ENCODE data around the gene IFIT1B.
"Not testable (repeated sequence)": the region's sequence is repeated elsewhere in the genome, so short reads cannot be mapped to it uniquely, and the experiment has no call there.

The IFIT1B gene, protein sequence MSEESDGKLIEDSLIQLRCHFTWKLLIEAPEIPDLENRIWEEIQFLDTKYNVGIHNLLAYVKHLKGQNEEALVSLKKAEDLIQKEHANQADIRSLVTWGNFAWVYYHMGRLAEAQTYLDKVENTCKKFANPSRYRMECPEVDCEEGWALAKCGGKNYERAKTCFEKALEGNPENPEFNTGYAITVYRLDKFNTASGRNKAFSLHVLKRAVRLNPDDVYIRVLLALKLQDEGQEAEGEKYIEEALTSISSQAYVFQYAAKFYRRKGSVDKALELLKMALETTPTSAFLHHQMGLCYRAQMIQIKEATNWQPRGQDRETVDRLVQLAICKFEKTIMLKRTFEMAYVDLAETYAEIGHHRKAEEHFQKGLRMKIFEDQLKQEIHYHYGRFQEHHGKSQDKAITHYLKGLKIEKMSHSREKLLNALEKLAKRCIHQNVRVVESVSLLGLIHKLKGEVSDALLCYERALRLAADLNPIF

GRCh38 chr10:89377705-89378637 is at the start of gene IFIT1B:
IFIT1B (plus strand) TSS chr10:89378056; CDS start chr10:89378136, 80 bp downstream.
- ChIA-PET POLR2A (no interaction called here), CTCF (interaction anchor here (1.1 to 3.9 kb wide), 3 partner anchors 9 to 11 kb away, joined by 3 to 22 read pairs (median 10); no protein-coding TSS in a partner anchor)
- H3K4me3 ChIP-seq (ENCODE audit: low read depth, low read length), result no peak within 1 kb of the TSS
- DNase-seq (ENCODE audit: low read depth, low spot score), result no peak
- no peak for TF ChIP-seq CTCF (IDR thresholded peaks at IDR 0.05; ENCODE audit: insufficient read depth, low read length, missing control alignments)

DNA sequence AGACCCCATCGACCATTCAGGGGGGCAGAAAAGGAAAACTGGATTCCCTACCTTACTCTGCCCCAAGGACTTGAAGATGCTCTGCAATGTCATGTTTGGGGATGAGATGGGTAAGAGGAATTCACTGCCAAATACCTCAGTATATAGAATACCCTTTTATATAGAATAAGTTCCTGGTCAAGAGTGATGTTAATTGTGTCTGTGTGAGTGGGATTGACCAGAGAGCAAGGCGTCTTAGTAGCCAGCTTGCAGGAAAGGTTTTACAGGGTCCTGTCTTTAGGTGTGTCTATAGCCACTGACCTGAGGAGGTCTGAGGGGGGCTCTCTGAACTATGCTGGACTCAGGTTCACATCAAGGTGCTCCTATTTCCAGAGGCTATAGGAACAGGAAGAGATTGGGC is 48.7 kb upstream of the IFIT1B start:
- DNase-seq (ENCODE audit: low read depth, low spot score), result no peak
- CTCF ChIA-PET, result no interaction called here
- H3K4me3 ChIP-seq (ENCODE audit: low read depth, low read length), result no peak overlapping the region
- TF ChIP-seq CTCF (IDR thresholded peaks at IDR 0.05; ENCODE audit: insufficient read depth, low read length, missing control alignments), result no peak
- POLR2A ChIA-PET, result no interaction called here

DNA sequence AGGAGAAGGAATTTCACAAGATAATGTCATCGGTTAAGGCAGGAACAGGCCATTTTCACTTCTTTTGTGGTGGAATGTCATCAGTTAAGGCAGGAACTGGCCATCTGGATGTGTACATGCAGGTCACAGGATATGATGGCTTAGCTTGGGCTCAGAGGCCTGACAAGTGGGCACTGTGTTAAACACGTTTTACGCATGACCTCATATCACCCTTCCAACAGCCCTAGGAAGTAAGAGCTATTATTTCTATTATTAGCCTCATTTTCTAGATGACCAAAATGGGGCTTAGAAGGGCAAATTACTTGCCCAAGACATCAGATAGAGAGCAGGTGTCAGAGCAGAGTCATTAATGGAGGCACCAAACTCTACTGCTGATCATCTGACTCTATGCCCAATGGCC is 47.8 kb upstream of the IFIT1B start:
- H3K4me3 ChIP-seq (ENCODE audit: low read depth, low read length); POLR2A ChIA-PET; DNase-seq (ENCODE audit: low read depth, low spot score): not testable (repeated sequence)
- CTCF ChIA-PET, result interaction anchor here (0.6 kb wide), 1 partner anchor 53 kb away, joined by 3 read pairs; no protein-coding TSS in a partner anchor

- DNase-seq (ENCODE audit: low read depth, low spot score), result no peak
- no peak overlapping the region for H3K4me3 ChIP-seq (ENCODE audit: low read depth, low read length)
- POLR2A ChIA-PET, result no interaction called here
- TF ChIP-seq CTCF (IDR thresholded peaks at IDR 0.05; ENCODE audit: insufficient read depth, low read length, missing control alignments), result no peak
- CTCF ChIA-PET, result interaction anchor here (0.6 to 1.7 kb wide), 2 partner anchors 10 to 54 kb away, joined by 3 to 4 read pairs; no protein-coding TSS in a partner anchor
These were observed 47.2 kb upstream of the IFIT1B start for GRCh38 chr10:89330537-89331212.

DNA sequence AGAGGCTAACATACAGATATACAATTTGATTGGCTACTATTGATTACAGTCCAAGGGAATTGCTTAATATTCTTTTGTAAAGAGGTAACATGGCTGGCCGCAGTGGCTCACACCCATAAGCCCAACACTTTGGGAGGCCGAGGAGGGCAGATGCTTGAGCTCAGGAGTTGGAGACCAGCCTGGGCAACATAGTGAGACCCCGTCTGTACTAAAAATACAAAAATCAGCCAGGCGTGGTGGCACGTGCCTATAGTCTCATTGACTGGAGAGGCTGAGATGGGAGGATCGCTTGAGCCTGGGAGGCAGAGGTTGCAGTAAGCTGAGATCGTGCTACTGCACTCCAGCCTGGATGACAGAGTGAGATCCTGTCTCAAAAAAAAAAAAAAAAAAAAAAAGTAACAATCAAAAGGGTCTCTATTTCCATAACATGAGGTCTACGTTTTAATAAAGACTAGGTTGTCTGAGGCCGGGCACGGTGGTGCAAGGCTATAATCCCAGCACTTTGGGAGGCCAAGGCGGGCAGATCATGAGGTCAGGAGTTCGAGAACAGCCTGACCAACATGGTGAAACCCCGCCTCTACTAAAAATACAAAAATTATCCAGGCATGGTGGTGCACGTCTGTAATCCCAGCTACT is 46.3 kb upstream of the IFIT1B start:
- POLR2A ChIA-PET, result not testable (repeated sequence)
- 0 out of 2 replicates have a peak overlapping the region, but pooled peaks have one; percentile 49 for H3K4me3 ChIP-seq (ENCODE audit: low read depth, low read length)

DNA sequence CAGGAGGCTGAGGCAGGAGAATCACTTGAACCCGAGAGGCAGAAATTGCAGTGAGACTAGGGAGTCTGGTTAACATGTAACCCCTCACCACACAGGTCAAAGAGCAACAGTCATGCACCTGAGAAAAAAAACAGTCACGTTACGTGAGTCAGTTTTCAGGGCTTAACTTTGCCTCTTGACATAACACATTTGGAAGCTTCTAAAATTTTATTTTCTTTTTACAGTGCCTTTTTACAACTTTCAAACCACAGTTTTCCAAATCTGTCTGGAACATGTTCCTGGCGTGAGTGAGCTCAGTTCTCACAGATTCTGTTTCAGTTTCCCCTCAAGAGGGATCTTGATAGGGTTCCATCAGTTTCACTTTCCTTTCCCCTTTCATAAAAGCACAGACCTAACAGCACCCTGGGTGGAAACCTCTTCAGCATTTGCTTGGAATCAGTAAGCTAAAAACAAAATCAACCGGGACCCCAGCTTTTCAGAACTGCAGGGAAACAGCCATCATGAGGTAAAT is 45.7 kb upstream of the IFIT1B start:
- no peak for TF ChIP-seq CTCF (IDR thresholded peaks at IDR 0.05; ENCODE audit: insufficient read depth, low read length, missing control alignments)
- DNase-seq (ENCODE audit: low read depth, low spot score), result no peak
- H3K4me3 ChIP-seq (ENCODE audit: low read depth, low read length), result peak overlapping the region; percentile 49
- POLR2A ChIA-PET, result no interaction called here
- CTCF ChIA-PET, result interaction anchor here (0.7 to 1.7 kb wide), 3 partner anchors 9 to 33 kb away, joined by 3 to 4 read pairs (median 3); no protein-coding TSS in a partner anchor

More for the DNA sequence above, 46.3 kb upstream of the IFIT1B start:
- CTCF ChIA-PET, result interaction anchor here (0.6 to 1.7 kb wide), 3 partner anchors 9 to 171 kb away, joined by 3 to 4 read pairs (median 4); no protein-coding TSS in a partner anchor
- DNase-seq (ENCODE audit: low read depth, low spot score), result not testable (repeated sequence)

All from AG04449 (cell line).